Left ventricle myocardium inferior (tissue), 1 donor: ENCODE results near the gene ALDH3A1. TPM values are rescaled to one million over a fixed set of nuclear protein-coding genes. Genes with fewer than 3 reads are reported as not detected.

Source experiments
- DNase-seq: peaks from one replicate; pipeline ENCODE4 v3.0.0-alpha.2; 2020
- H3K27ac ChIP-seq: fragments of 200-600 bp; replicated peaks from 2 replicates; pipeline ENCODE4 v1.8.0; 2021
- H3K27me3 ChIP-seq: fragments of 200-600 bp; 2 replicates; pipeline ENCODE4 v1.8.0; 2021; ENCODE audit warnings: low read depth
- H3K36me3 ChIP-seq: fragments of 200-600 bp; 2 replicates; pipeline ENCODE4 v1.8.0; 2021
- H3K4me1 ChIP-seq: fragments of 200-600 bp; 2 replicates; pipeline ENCODE4 v1.8.0; 2021
- H3K4me3 ChIP-seq: fragments of 200-600 bp; 2 replicates; pipeline ENCODE4 v1.8.0; 2021; ENCODE audit warnings: mild to moderate bottlenecking, moderate library complexity
- H3K9me3 ChIP-seq: fragments of 200-600 bp; replicated peaks from 2 replicates; pipeline ENCODE4 v1.8.0; 2021
- intact Hi-C: fragments of 100-400 bp; cut with micrococcal nuclease; formaldehyde crosslinking; loops from one replicate; pipeline ENCODE4 v1.11.0; 2022
- total RNA-seq: library from RNA; stranded (reverse); fragmentation: NEBNext Ultra II Directional; extraction: Animal tissue kit (Norgen Biotek cat#: 25700); gene quantifications from one replicate; pipeline ENCODE4 v1.2.1, GENCODE V29; 2021
- TF ChIP-seq, protein P1 (sequence below): fragments of 200-600 bp; IDR thresholded peaks from 2 replicates; pipeline ENCODE4 v1.8.0; 2021; ENCODE audit warnings: antibody characterized with exemption, mild to moderate bottlenecking, borderline replicate concordance
- donor health status: DM: no; HTN: yes; CAD: no; lungs with severe emphysema.

The ALDH3A1 gene
- total RNA-seq, 1 donor from 2014 or later = not detected

DNA sequence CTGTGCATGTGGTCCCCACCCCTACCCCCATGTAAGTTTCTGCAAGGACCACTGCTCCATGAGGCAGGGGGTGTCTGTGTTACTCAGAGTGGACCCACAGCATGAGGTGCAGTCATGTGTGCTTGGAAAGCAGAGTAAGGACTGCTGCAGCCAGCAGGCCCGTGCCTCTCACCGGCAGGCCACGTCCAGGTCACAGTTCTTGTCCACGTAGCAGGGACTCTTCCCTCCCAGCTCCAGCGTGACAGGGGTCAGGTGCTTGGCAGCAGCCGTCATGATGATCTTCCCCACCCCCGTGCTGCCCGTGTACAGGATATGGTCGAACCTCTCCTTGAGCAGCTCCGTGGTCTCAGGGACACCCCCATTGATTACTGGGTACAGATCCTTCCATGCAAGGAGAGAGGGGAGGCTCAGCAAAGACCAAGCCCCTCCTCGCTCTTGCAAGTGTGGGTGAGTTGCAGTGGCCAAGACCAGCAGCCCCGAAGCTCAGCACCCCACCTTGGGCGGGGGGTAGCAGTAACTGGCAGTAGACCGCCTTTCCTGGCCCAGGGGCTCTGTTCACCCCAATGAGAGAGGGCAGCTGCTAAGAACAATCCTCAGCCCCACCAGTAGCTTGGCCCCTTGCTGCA lies 6.2 kb downstream of the ALDH3A1 start:
- no peak for DNase-seq

DNA sequence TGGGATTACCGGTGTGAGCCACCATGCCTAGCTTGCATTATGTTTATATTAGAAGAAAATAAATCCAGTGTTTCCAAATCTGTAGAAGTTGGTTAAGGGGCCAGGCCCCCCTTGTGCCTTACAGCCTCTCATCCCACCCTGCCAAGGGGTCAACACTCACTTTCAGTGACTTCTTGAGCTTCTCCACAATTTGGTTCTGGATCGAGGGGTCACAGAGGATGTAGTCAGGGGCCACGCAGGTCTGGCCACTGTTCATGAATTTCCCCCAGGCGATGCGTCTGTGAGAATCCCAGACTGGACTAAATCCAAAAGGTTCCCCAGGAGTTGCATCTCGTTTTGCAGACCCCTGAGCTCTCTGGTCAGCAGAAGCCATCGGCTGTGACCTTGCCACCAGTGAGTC lies 7.2 kb downstream of the ALDH3A1 start:
- Histone ChIP-seq H3K36me3 (no peaks in the 10 kb centered on the region), H3K27me3 (no peaks in the 10 kb centered on the region), H3K27ac (no peak overlapping the region), H3K9me3 (no peaks in the 10 kb centered on the region), H3K4me1 (peaks cover 14% of the 10 kb centered on the region), H3K4me3 (no peak overlapping the region)
- TF ChIP-seq, protein P1, sequence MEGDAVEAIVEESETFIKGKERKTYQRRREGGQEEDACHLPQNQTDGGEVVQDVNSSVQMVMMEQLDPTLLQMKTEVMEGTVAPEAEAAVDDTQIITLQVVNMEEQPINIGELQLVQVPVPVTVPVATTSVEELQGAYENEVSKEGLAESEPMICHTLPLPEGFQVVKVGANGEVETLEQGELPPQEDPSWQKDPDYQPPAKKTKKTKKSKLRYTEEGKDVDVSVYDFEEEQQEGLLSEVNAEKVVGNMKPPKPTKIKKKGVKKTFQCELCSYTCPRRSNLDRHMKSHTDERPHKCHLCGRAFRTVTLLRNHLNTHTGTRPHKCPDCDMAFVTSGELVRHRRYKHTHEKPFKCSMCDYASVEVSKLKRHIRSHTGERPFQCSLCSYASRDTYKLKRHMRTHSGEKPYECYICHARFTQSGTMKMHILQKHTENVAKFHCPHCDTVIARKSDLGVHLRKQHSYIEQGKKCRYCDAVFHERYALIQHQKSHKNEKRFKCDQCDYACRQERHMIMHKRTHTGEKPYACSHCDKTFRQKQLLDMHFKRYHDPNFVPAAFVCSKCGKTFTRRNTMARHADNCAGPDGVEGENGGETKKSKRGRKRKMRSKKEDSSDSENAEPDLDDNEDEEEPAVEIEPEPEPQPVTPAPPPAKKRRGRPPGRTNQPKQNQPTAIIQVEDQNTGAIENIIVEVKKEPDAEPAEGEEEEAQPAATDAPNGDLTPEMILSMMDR = no peak
- DNase-seq = no peak
- intact Hi-C loops = no loop called here

More for the DNA sequence above, 6.2 kb downstream of the ALDH3A1 start:
- Histone ChIP-seq H3K36me3 (no peaks in the 10 kb centered on the region), H3K27ac (no peak overlapping the region), H3K9me3 (no peaks in the 10 kb centered on the region), H3K4me1 (peaks cover 14% of the 10 kb centered on the region), H3K4me3 (no peak overlapping the region), H3K27me3 (no peaks in the 10 kb centered on the region)
- intact Hi-C loops = no loop called here
- TF ChIP-seq, protein P1 = no peak

DNA sequence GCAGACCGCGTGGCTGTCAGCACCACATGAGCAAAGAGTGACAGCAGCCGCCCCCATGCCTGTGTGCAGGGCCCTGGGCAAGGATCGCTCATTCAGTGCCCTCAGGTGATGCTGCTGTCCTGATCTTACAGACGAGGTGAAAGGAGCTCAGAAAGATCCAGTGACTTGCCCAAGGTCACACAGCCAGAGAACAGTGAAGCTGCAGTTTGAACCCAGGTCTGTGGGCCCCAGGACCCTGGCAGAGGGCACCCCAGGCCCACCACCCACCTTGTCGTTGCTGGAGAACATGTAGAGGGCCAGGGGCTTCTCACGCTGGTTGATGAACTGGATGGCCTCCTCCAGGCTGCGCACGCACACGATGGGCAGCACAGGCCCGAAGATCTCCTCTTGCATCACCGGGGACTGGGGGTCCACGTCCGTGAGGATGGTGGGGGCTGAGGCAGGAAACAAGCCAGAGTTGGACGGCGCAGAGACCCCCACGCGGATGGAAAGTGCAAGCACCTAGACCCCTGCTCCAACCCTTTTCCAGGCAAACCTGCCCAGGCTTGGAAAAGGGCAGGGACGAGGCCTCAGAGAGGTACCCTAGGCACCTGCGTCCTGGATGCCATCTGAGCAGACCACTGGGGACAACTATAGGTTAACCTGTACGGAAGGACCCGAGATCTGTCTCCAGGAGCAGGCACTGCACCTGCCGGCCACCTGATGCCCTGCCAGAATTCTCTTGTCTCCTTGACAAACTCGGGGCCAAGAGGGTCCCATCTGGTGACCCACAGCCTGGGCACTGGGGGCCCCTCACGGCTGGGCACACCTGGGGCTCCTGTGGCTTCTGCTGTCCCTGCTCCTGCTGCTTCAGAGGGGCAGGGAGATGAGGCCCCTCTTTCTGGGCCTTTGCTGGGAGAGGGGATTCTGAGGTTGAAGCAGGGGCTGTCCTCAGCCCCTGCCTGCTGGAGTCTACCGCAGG lies 8.6 kb downstream of the ALDH3A1 start:
- Histone ChIP-seq H3K27ac (no peak overlapping the region), H3K4me1 (peaks cover 3% of the 10 kb centered on the region), H3K4me3 (no peak overlapping the region), H3K36me3 (no peaks in the 10 kb centered on the region), H3K9me3 (no peaks in the 10 kb centered on the region), H3K27me3 (no peaks in the 10 kb centered on the region)
- TF ChIP-seq, protein P1 = no peak
- intact Hi-C loops = no loop called here
- no peak for DNase-seq

DNA sequence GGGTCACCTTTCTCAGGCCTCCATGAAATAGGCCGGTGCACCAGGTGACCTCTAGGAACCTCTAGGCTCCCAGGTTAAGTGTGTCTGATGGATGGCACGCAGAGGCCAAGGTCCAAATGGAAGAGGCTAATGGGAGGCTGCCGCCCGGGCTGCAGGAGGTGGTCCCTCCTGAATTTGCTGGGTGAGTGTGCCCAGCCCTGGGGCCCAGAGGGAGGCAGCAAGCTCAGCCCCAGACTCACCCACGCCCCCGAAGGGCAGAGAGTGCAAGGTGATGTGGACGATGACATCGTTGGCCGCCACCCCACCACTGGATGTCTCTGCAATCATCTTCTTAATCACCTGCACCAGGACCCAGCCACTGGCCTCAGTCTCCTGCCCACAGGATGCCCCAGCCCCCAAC lies 9.3 kb downstream of the ALDH3A1 start:
- Histone ChIP-seq H3K4me3 (no peak overlapping the region), H3K36me3 (no peaks in the 10 kb centered on the region), H3K27me3 (no peaks in the 10 kb centered on the region), H3K4me1 (no peaks in the 10 kb centered on the region), H3K9me3 (no peaks in the 10 kb centered on the region), H3K27ac (no peak overlapping the region)
- no peak for DNase-seq
- TF ChIP-seq, protein P1 = no peak
- intact Hi-C loops = no loop called here

DNA sequence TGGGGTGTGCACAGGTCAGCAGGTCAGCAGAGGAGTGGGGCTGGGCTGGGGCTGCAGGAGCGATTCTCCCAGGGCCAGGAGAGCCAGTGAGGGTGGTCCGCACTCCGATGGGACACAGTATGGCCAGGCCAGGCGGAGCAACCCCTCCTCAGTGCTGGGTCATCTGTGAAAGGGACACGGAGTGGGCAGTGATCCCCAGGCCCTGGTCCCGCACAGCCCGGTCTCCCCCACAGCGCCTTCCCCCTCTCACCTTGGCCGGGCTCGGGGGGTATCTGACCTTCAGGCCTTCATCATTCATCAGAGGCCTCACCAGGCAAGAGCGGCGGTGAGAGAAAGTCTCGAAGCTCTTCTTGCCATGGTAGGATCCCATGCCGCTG lies 10.0 kb downstream of the ALDH3A1 start:
- TF ChIP-seq, protein P1 = no peak
- Histone ChIP-seq H3K36me3 (no peaks in the 10 kb centered on the region), H3K27me3 (no peaks in the 10 kb centered on the region), H3K9me3 (no peaks in the 10 kb centered on the region), H3K4me1 (no peaks in the 10 kb centered on the region), H3K4me3 (no peak overlapping the region), H3K27ac (no peak overlapping the region)
- intact Hi-C loops = no loop called here
- no peak for DNase-seq
